SK-N-SH treated with all-trans-retinoic acid at 6 μM for 48 hours (cell line): Measurements from ENCODE around the gene CELSR2.

Source experiments
- ATAC-seq: fragments of 200-7000 bp; cut with Tn5 transposase; 3 replicates; pipeline ENCODE4 v1.9.1; 2020; ENCODE audit warnings: mild to moderate bottlenecking, moderate library complexity
- ARNTL ChIP-seq: fragments of 450-650 bp; formaldehyde crosslinking; IDR thresholded peaks from 2 replicates; pipeline ENCODE4 v1.5.0; 2020; ENCODE audit warnings: low read depth, mild to moderate bottlenecking, moderate library complexity, borderline replicate concordance
- BACH2 ChIP-seq: fragments of 250-450 bp; sonication (Bioruptor Pico); IDR thresholded peaks from 2 replicates; pipeline ENCODE4 v1.9.0; 2021; ENCODE audit warnings: mild to moderate bottlenecking, borderline replicate concordance
- CSDC2 ChIP-seq: fragments of 250-450 bp; sonication (Bioruptor Pico); IDR thresholded peaks from 2 replicates; pipeline ENCODE4 v1.5.0; 2020; ENCODE audit warnings: mild to moderate bottlenecking, moderate library complexity
- ESRRG ChIP-seq: fragments of 250-450 bp; sonication (Bioruptor Pico); IDR thresholded peaks from 2 replicates; pipeline ENCODE4 v1.6.1; 2021; ENCODE audit warnings: mild to moderate bottlenecking
- GLIS3 ChIP-seq: fragments of 250-450 bp; sonication (Bioruptor Pico); IDR thresholded peaks from 2 replicates; pipeline ENCODE4 v1.5.0; 2020; ENCODE audit warnings: mild to moderate bottlenecking, moderate library complexity
- ISL1 ChIP-seq: fragments of 250-450 bp; sonication (Bioruptor Pico); IDR thresholded peaks from 2 replicates; pipeline ENCODE4 v2.1.2; 2022; ENCODE audit warnings: mild to moderate bottlenecking, moderate library complexity
- OSR1 ChIP-seq: fragments of 250-450 bp; sonication (Bioruptor Pico); IDR thresholded peaks from 2 replicates; pipeline ENCODE4 v1.8.0; 2022; ENCODE audit warnings: moderate library complexity, mild to moderate bottlenecking, inconsistent platforms
- PPARA ChIP-seq: fragments of 250-450 bp; sonication (Bioruptor Pico); IDR thresholded peaks from 2 replicates; pipeline ENCODE4 v1.5.0; 2020; ENCODE audit warnings: mild to moderate bottlenecking, borderline replicate concordance
- RARB ChIP-seq: fragments of 250-450 bp; sonication (Bioruptor Pico); IDR thresholded peaks from 2 replicates; pipeline ENCODE4 v1.8.0; 2021; ENCODE audit warnings: mild to moderate bottlenecking, moderate library complexity
- SNAI2 ChIP-seq: fragments of 250-450 bp; sonication (Bioruptor Pico); IDR thresholded peaks from 2 replicates; pipeline ENCODE4 v1.5.0; 2020; ENCODE audit warnings: mild to moderate bottlenecking, moderate library complexity
- TCF4 ChIP-seq: fragments of 250-450 bp; sonication (Bioruptor Pico); IDR thresholded peaks from 2 replicates; pipeline ENCODE4 v1.8.0; 2021; ENCODE audit warnings: mild to moderate bottlenecking, moderate library complexity, borderline replicate concordance
- TOX ChIP-seq: fragments of 250-450 bp; sonication (Bioruptor Pico); IDR thresholded peaks from 2 replicates; pipeline ENCODE4 v1.8.0; 2021; ENCODE audit warnings: mild to moderate bottlenecking, moderate library complexity, borderline replicate concordance
- TSHZ2 ChIP-seq: fragments of 250-450 bp; sonication (Bioruptor Pico); IDR thresholded peaks from 2 replicates; pipeline ENCODE4 v1.5.0; 2020; ENCODE audit warnings: mild to moderate bottlenecking, moderate library complexity
- ZC3H10 ChIP-seq: fragments of 250-450 bp; sonication (Bioruptor Pico); IDR thresholded peaks from 2 replicates; pipeline ENCODE4 v1.5.1; 2021; ENCODE audit warnings: mild to moderate bottlenecking, moderate library complexity
- ZFP3 ChIP-seq: fragments of 250-450 bp; sonication (Bioruptor Pico); IDR thresholded peaks from 2 replicates; pipeline ENCODE4 v1.5.0; 2020; ENCODE audit warnings: mild to moderate bottlenecking, moderate library complexity
- ZFP30 ChIP-seq: fragments of 450-650 bp; formaldehyde crosslinking; IDR thresholded peaks from 2 replicates; pipeline ENCODE4 v1.5.0; 2022; ENCODE audit warnings: mild to moderate bottlenecking, moderate library complexity
- ZNF70 ChIP-seq: fragments of 450-650 bp; formaldehyde crosslinking; IDR thresholded peaks from 2 replicates; pipeline ENCODE4 v1.5.0; 2020; ENCODE audit warnings: mild to moderate bottlenecking, moderate library complexity
- ZNF8 ChIP-seq: fragments of 450-650 bp; formaldehyde crosslinking; IDR thresholded peaks from 2 replicates; pipeline ENCODE4 v1.5.0; 2020; ENCODE audit warnings: mild to moderate bottlenecking, moderate library complexity
- TF ChIP-seq, protein P1 (sequence below): fragments of 250-450 bp; sonication (Bioruptor Pico); IDR thresholded peaks from 2 replicates; pipeline ENCODE4 v1.5.1; 2020; ENCODE audit warnings: low read depth, mild to moderate bottlenecking, moderate library complexity
- TF ChIP-seq, protein P2 (sequence below): fragments of 250-450 bp; sonication (Bioruptor Pico); IDR thresholded peaks from 2 replicates; pipeline ENCODE4 v1.8.0; 2021; ENCODE audit warnings: low read depth, mild to moderate bottlenecking, moderate library complexity, borderline replicate concordance
- TF ChIP-seq, protein P3 (sequence below): fragments of 250-450 bp; sonication (Bioruptor Pico); IDR thresholded peaks from 2 replicates; pipeline ENCODE4 v1.5.1; 2021; ENCODE audit warnings: mild to moderate bottlenecking, moderate library complexity

CELSR2 gene

DNA sequence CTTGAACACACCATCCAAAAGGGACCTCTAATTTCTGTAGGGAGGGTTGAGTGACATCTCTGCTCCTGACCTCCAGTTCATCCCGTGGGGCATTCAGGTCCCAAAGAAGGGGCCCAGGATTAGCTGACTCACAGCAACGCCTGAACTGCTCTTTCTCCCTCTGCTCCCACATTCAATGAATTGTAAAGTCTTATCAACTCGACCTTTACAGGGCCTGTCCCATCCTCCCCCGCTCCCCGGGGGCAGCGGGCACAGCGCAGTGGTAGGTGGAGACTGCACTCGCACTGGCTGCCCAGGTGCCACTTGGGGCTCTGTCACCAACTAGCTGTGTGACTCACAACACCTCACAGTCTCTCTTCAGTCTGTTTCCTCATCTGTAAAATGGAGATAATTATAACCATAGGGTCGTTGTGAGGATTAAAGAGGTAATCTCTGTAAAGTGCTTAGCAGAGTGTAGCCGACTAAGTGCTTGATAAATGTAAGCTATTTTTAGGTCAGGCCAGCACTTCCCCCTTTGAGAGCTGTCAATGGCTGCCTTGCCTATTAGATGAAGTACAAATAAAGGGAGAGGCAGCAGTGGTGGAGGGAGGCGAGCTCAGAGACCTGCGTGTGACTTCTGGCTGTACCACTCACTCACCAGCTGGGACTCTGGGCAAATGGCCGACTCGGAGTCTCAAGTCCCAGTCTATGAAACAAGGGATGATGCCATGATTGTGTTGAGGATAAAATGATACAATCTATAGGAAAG is 58.1 kb downstream of the CELSR2 start:
- ATAC-seq = no peak; the same call in 2 of the 3 replicates
- TF ChIP-seq BACH2 (CRISPR knock-in tag) (no peak), ISL1 (CRISPR knock-in tag) (no peak), PPARA (no peak), TOX (CRISPR knock-in tag) (no peak), ZNF8 (CRISPR knock-in tag) (no peak), SNAI2 (CRISPR knock-in tag) (no peak), CSDC2 (CRISPR knock-in tag) (no peak), TCF4 (no peak)
- TF ChIP-seq, protein P1, sequence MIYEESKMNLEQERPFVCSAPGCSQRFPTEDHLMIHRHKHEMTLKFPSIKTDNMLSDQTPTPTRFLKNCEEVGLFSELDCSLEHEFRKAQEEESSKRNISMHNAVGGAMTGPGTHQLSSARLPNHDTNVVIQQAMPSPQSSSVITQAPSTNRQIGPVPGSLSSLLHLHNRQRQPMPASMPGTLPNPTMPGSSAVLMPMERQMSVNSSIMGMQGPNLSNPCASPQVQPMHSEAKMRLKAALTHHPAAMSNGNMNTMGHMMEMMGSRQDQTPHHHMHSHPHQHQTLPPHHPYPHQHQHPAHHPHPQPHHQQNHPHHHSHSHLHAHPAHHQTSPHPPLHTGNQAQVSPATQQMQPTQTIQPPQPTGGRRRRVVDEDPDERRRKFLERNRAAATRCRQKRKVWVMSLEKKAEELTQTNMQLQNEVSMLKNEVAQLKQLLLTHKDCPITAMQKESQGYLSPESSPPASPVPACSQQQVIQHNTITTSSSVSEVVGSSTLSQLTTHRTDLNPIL = no peak
- TF ChIP-seq, protein P2, sequence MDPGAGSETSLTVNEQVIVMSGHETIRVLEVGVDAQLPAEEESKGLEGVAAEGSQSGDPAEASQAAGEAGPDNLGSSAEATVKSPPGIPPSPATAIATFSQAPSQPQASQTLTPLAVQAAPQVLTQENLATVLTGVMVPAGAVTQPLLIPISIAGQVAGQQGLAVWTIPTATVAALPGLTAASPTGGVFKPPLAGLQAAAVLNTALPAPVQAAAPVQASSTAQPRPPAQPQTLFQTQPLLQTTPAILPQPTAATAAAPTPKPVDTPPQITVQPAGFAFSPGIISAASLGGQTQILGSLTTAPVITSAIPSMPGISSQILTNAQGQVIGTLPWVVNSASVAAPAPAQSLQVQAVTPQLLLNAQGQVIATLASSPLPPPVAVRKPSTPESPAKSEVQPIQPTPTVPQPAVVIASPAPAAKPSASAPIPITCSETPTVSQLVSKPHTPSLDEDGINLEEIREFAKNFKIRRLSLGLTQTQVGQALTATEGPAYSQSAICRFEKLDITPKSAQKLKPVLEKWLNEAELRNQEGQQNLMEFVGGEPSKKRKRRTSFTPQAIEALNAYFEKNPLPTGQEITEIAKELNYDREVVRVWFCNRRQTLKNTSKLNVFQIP (CRISPR knock-in tag) = no peak

- TF ChIP-seq GLIS3 (CRISPR knock-in tag) = no peak
- no peak for TF ChIP-seq OSR1 (CRISPR knock-in tag)
- TF ChIP-seq TSHZ2 (CRISPR knock-in tag) = no peak
- TF ChIP-seq TCF4 = no peak
- TF ChIP-seq, all 23 proteins: peak for 0
- ATAC-seq = no peak
These were observed 60.0 kb downstream of the CELSR2 start for GRCh38 chr1:109309347-109309746.

DNA sequence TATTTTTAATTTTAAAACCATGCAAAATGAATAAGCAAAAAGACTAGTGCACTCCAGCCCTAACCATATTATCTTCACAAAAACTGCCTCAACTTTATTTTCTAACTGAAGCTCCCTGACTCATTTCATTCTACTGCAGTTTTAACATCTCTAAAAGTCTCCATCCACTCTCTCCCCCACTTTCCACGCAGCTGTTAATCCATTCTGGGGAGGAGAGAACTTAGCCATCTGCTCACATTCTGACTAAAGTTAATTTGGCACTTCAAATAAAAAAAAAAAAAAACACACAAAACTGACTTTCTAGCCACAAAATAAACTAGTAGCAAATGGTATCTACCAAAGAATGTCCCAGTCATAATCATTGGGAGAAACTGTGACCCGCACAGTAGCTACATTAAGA is 62.9 kb downstream of the CELSR2 start:
- no peak for ATAC-seq
- TF ChIP-seq ESRRG (CRISPR knock-in tag) (no peak), ZFP30 (CRISPR knock-in tag) (no peak), TOX (CRISPR knock-in tag) (no peak), ZNF8 (CRISPR knock-in tag) (no peak), ZC3H10 (no peak), ZNF70 (CRISPR knock-in tag) (no peak), CSDC2 (CRISPR knock-in tag) (no peak), ISL1 (CRISPR knock-in tag) (no peak), RARB (CRISPR knock-in tag) (no peak), TSHZ2 (CRISPR knock-in tag) (no peak), PPARA (no peak), GLIS3 (CRISPR knock-in tag) (no peak), ZFP3 (CRISPR knock-in tag) (no peak), BACH2 (CRISPR knock-in tag) (no peak), ARNTL (no peak), TCF4 (no peak)
- TF ChIP-seq, protein P2 (CRISPR knock-in tag) = no peak
- TF ChIP-seq, protein P3, sequence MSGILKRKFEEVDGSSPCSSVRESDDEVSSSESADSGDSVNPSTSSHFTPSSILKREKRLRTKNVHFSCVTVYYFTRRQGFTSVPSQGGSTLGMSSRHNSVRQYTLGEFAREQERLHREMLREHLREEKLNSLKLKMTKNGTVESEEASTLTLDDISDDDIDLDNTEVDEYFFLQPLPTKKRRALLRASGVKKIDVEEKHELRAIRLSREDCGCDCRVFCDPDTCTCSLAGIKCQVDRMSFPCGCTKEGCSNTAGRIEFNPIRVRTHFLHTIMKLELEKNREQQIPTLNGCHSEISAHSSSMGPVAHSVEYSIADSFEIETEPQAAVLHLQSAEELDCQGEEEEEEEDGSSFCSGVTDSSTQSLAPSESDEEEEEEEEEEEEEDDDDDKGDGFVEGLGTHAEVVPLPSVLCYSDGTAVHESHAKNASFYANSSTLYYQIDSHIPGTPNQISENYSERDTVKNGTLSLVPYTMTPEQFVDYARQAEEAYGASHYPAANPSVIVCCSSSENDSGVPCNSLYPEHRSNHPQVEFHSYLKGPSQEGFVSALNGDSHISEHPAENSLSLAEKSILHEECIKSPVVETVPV (CRISPR knock-in tag) = no peak
